Activated naive CD4-positive, alpha-beta T cell (primary cell): ENCODE data around the gene ATP6V0E2.
A peak's percentile ranks its signal among the peaks of the same experiment; 100 is the strongest.
"Not testable (repeated sequence)": the region's sequence is repeated elsewhere in the genome, so short reads cannot be mapped to it uniquely, and the experiment has no call there.

Experiments used
- DNase-seq, 4 experiments: peaks; one replicate each; lab custom pipeline; 2025; lab: John Stamatoyannopoulos, UW

ATP6V0E2 gene

GRCh38 chr7:149879766-149880637 is 6.2 kb downstream of the ATP6V0E2 start:
- DNase-seq = no peak

- no peak for DNase-seq
These were observed 7.0 kb downstream of the ATP6V0E2 start for GRCh38 chr7:149880638-149881311.

- DNase-seq = no peak
These were observed 7.8 kb downstream of the ATP6V0E2 start for GRCh38 chr7:149881328-149882247.

- no peak for DNase-seq
These were observed 8.7 kb downstream of the ATP6V0E2 start for GRCh38 chr7:149882248-149883047.

GRCh38 chr7:149883048-149883438 is 9.3 kb downstream of the ATP6V0E2 start:
- no peak for DNase-seq

- peak in 1 of 4 experiments; percentile 47 for DNase-seq
These were observed 9.7 kb downstream of the ATP6V0E2 start for GRCh38 chr7:149883452-149883861.

- DNase-seq = no peak
These were observed 10.2 kb downstream of the ATP6V0E2 start for GRCh38 chr7:149884016-149884415.

GRCh38 chr7:149884541-149884940 is 10.8 kb downstream of the ATP6V0E2 start:
- no peak for DNase-seq

GRCh38 chr7:149885191-149886017 is 11.6 kb downstream of the ATP6V0E2 start:
- no peak for DNase-seq

GRCh38 chr7:149886018-149886415 is 12.2 kb downstream of the ATP6V0E2 start:
- no peak for DNase-seq

GRCh38 chr7:149887311-149887710 is 13.5 kb downstream of the ATP6V0E2 start:
- DNase-seq = no peak

- DNase-seq = not testable (repeated sequence)
These were observed 16.9 kb downstream of the ATP6V0E2 start for GRCh38 chr7:149890715-149891114.

- DNase-seq = not testable (repeated sequence)
These were observed 21.2 kb downstream of the ATP6V0E2 start for GRCh38 chr7:149894957-149895356.

GRCh38 chr7:149907776-149908376 is 34.1 kb downstream of the ATP6V0E2 start:
- DNase-seq = not testable (repeated sequence)

GRCh38 chr7:149910219-149910618 is 36.5 kb downstream of the ATP6V0E2 start:
- DNase-seq = not testable (repeated sequence)

- DNase-seq = not testable (repeated sequence)
These were observed 38.4 kb downstream of the ATP6V0E2 start for GRCh38 chr7:149912126-149912525.

GRCh38 chr7:149926414-149926813 is 52.6 kb downstream of the ATP6V0E2 start:
- DNase-seq = not testable (repeated sequence)
